GM19240 (cell line): ENCODE measurements around the gene IKBKE.

ENCODE experiments used
- DNase-seq: peaks from one replicate; pipeline ENCODE4 v3.0.0; 2011; ENCODE audit warnings: low spot score; ENCODE audit not compliant: insufficient read length

IKBKE gene

GRCh38 chr1:206538901-206539640, 68.8 kb downstream of the IKBKE start:
- DNase-seq = no peak

- no peak for DNase-seq
These were observed 69.9 kb downstream of the IKBKE start for GRCh38 chr1:206540044-206540780.

GRCh38 chr1:206541236-206541833, 71.1 kb downstream of the IKBKE start:
- DNase-seq = no peak

- DNase-seq = peak; percentile 73
These were observed 74.4 kb downstream of the IKBKE start for GRCh38 chr1:206544562-206545257.

GRCh38 chr1:206545351-206545750, 75.1 kb downstream of the IKBKE start:
- no peak for DNase-seq
